K562 (cell line): Measurements from ENCODE around the gene SCUBE1. TPM values are rescaled to one million over a fixed set of nuclear protein-coding genes. Genes with fewer than 3 reads are reported as not detected.

Experiments
- DDX20 ChIP-seq: fragments of 450-650 bp; IDR thresholded peaks from 2 replicates; pipeline ENCODE4 v1.6.1; 2016; ENCODE audit warnings: missing genetic modification characterization, low read depth, mild to moderate bottlenecking, missing compliant biosample characterization, moderate library complexity
- EP300 ChIP-seq: IDR thresholded peaks from 2 replicates; pipeline ENCODE4 v1.6.1; 2012; ENCODE audit warnings: low read length, improper control_type of control experiment
- GTF2B ChIP-seq: IDR thresholded peaks from 2 replicates; pipeline ENCODE4 v1.6.1; 2011; ENCODE audit not compliant: insufficient read length; ENCODE audit errors: extremely low read depth
- JUN ChIP-seq, 2 experiments: sonication (generic) in 1 of 2; formaldehyde crosslinking in 1 of 2; IDR thresholded peaks; 2 replicates each; pipeline versions ENCODE4 v1.6.1 to v1.8.0; 2012 to 2022; ENCODE audit warnings: borderline replicate concordance in 2 of 2, mild to moderate bottlenecking in 2 of 2, improper control_type of control experiment in 1 of 2, low read depth in 1 of 2, low read length in 1 of 2, missing genetic modification reagents in 1 of 2
- JUNB ChIP-seq: fragments of 450-650 bp; formaldehyde crosslinking; conservative IDR thresholded peaks from 2 replicates; pipeline ENCODE4 v1.4.0; 2020; ENCODE audit warnings: mild to moderate bottlenecking
- MEF2D ChIP-seq: conservative IDR thresholded peaks from 2 replicates; pipeline ENCODE4 v1.6.1; 2016; ENCODE audit warnings: low read depth, missing genetic modification characterization, missing compliant biosample characterization
- NFE2L1 ChIP-seq: fragments of 450-650 bp; IDR thresholded peaks from 2 replicates; pipeline ENCODE4 v1.6.1; 2016; ENCODE audit warnings: missing genetic modification characterization, low read depth, mild to moderate bottlenecking, missing compliant biosample characterization, moderate library complexity, borderline replicate concordance
- SIX5 ChIP-seq, 2 experiments: IDR thresholded peaks; 2 replicates each; pipeline ENCODE4 v1.6.1; 2011; ENCODE audit warnings: low read length in 2 of 2, borderline replicate concordance in 1 of 2, low read depth in 1 of 2, mild to moderate bottlenecking in 1 of 2, moderate library complexity in 1 of 2; ENCODE audit not compliant: insufficient read depth in 1 of 2
- ZBTB8A ChIP-seq: fragments of 450-650 bp; IDR thresholded peaks from 2 replicates; pipeline ENCODE4 v1.6.1; 2018; ENCODE audit warnings: mild to moderate bottlenecking, moderate library complexity; ENCODE audit not compliant: partially characterized antibody
- ZKSCAN8 ChIP-seq: fragments of 200-800 bp; sonication (Bioruptor generic); IDR thresholded peaks from 2 replicates; pipeline ENCODE4 v1.6.1; 2016; ENCODE audit warnings: missing genetic modification characterization, missing compliant biosample characterization
- ZNF586 ChIP-seq: fragments of 450-650 bp; formaldehyde crosslinking; conservative IDR thresholded peaks from 2 replicates; pipeline ENCODE4 v1.4.0; 2020; ENCODE audit warnings: mild to moderate bottlenecking, moderate library complexity
- polyA plus RNA-seq, 8 experiments: library from polyadenylated mRNA; depleted of rRNA in 4 of 8; stranded (reverse) in 5 of 8; unstranded in 3 of 8; fragments of >200 nt; fragmentation: Nextera tagmentation in 2 of 8; fragmentation: Illumina TruSeq in 1 of 8; extraction: Ambion mirVana in 2 of 8; extraction: Trizol in 1 of 8; gene quantifications; 2 replicates each; pipeline versions ENCODE4 v1.2.1 to v1.2.3, GENCODE V29; 2011 to 2014; ENCODE audit warnings: inconsistent platforms in 1 of 8, missing spikeins in 1 of 8
- total RNA-seq, 7 experiments: library from RNA; depleted of rRNA in 6 of 7; stranded (reverse); fragments of >200 nt in 6 of 7; fragmentation: Illumina TruSeq in 2 of 7; extraction: Trizol in 2 of 7; gene quantifications; 2 replicates each; pipeline versions ENCODE4 v1.2.1 to v1.2.3, GENCODE V29; 2011 to 2021; ENCODE audit warnings: low replicate concordance in 1 of 7
- TF ChIP-seq, protein P1 (sequence below): fragments of 450-650 bp; IDR thresholded peaks from 2 replicates; pipeline ENCODE4 v1.6.1; 2016; ENCODE audit warnings: mild to moderate bottlenecking

Gene SCUBE1
- total and polyA plus RNA-seq, 9 of the 15 experiments (the other 6 are each of a cell fraction or from before 2014, with no cell fraction given) = 0.03 to 0.47 (median 0.29) TPM; not detected in 6

GRCh38 chr22:43291381-43291780 is 51.8 kb downstream of the SCUBE1 start (continued):
- TF ChIP-seq DDX20 (no peak), ZBTB8A (no peak), EP300 (no peak), ZNF586 (CRISPR knock-in tag) (no peak), NFE2L1 (tag) (no peak), JUNB (no peak), GTF2B (no peak), ZKSCAN8 (CRISPR knock-in tag) (no peak), SIX5 (IDR thresholded peaks at IDR 0.05; ENCODE audit: borderline replicate concordance in 1 of 2, insufficient read depth in 1 of 2, low read depth in 1 of 2, low read length in 2 of 2) (no peak), JUN (IDR thresholded peaks at IDR 0.05; ENCODE audit: borderline replicate concordance, low read depth, low read length) (no peak), JUN (CRISPR knock-in tag; IDR thresholded peaks at IDR 0.05; ENCODE audit: borderline replicate concordance) (no peak), MEF2D (tag) (no peak)
- TF ChIP-seq, protein P1, sequence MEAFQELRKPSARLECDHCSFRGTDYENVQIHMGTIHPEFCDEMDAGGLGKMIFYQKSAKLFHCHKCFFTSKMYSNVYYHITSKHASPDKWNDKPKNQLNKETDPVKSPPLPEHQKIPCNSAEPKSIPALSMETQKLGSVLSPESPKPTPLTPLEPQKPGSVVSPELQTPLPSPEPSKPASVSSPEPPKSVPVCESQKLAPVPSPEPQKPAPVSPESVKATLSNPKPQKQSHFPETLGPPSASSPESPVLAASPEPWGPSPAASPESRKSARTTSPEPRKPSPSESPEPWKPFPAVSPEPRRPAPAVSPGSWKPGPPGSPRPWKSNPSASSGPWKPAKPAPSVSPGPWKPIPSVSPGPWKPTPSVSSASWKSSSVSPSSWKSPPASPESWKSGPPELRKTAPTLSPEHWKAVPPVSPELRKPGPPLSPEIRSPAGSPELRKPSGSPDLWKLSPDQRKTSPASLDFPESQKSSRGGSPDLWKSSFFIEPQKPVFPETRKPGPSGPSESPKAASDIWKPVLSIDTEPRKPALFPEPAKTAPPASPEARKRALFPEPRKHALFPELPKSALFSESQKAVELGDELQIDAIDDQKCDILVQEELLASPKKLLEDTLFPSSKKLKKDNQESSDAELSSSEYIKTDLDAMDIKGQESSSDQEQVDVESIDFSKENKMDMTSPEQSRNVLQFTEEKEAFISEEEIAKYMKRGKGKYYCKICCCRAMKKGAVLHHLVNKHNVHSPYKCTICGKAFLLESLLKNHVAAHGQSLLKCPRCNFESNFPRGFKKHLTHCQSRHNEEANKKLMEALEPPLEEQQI = no peak
